A673 (cell line): ENCODE data around the gene PLIN5.

ENCODE experiments used
- CTCF ChIP-seq: fragments of 300-800, 200-600 bp; sonication (generic); conservative IDR thresholded peaks from 2 replicates; pipeline ENCODE4 v1.5.1; 2017; ENCODE audit warnings: low read depth, mild to moderate bottlenecking, antibody characterized with exemption, low read length, moderate library complexity, mixed read lengths
- EZH2 ChIP-seq: fragments of 200-600 bp; sonication (generic); IDR thresholded peaks from 2 replicates; pipeline ENCODE4 v1.6.1; 2017; ENCODE audit warnings: borderline replicate concordance, low read depth, mild to moderate bottlenecking, mixed read lengths, antibody characterized with exemption, low read length; ENCODE audit not compliant: poor library complexity, severe bottlenecking

- TF ChIP-seq CTCF (no peak), EZH2 (no peak)
Observed at GRCh38 chr19:4536798-4537197, 1.8 kb upstream of the PLIN5 start.
